MM.1S (cell line): ENCODE measurements around the gene NSD1.

Experiments
- EZH2 ChIP-seq: fragments of 300-600 bp; sonication (generic); optimal IDR thresholded peaks from 2 replicates; pipeline ENCODE3; 2017; ENCODE audit warnings: low read depth, mild to moderate bottlenecking, antibody characterized with exemption, low read length, mixed read lengths
- TF ChIP-seq, protein P1 (sequence below): fragments of 300-600 bp; sonication (generic); IDR thresholded peaks from 2 replicates; pipeline ENCODE4 v1.5.1; 2016; ENCODE audit warnings: antibody characterized with exemption, low read length, mixed read lengths

DNA sequence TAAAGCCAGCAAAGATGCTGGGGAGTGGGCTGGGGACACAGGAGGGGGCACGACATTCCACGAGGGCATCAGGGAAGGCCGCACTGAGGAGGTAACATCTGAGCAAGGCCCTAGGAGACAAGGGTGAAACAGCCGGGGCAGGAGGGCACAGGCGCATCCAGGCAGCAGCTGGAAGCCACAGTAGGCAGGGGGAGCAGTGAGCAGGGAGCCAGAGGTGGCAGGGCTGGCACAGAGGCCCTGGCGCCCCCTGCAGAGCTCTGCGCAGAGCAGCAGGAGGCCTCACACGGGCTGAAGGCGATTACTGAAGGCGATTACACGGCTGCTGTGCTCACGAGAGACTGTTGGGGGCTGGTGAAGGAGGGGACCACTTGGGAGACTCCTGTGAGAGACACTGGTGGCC is 202.5 kb downstream of the NSD1 start:
- TF ChIP-seq, protein P1, sequence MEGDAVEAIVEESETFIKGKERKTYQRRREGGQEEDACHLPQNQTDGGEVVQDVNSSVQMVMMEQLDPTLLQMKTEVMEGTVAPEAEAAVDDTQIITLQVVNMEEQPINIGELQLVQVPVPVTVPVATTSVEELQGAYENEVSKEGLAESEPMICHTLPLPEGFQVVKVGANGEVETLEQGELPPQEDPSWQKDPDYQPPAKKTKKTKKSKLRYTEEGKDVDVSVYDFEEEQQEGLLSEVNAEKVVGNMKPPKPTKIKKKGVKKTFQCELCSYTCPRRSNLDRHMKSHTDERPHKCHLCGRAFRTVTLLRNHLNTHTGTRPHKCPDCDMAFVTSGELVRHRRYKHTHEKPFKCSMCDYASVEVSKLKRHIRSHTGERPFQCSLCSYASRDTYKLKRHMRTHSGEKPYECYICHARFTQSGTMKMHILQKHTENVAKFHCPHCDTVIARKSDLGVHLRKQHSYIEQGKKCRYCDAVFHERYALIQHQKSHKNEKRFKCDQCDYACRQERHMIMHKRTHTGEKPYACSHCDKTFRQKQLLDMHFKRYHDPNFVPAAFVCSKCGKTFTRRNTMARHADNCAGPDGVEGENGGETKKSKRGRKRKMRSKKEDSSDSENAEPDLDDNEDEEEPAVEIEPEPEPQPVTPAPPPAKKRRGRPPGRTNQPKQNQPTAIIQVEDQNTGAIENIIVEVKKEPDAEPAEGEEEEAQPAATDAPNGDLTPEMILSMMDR, result peak; percentile 41
- TF ChIP-seq EZH2, result no peak
